ENCODE measurements around the gene ANXA2.

DNA sequence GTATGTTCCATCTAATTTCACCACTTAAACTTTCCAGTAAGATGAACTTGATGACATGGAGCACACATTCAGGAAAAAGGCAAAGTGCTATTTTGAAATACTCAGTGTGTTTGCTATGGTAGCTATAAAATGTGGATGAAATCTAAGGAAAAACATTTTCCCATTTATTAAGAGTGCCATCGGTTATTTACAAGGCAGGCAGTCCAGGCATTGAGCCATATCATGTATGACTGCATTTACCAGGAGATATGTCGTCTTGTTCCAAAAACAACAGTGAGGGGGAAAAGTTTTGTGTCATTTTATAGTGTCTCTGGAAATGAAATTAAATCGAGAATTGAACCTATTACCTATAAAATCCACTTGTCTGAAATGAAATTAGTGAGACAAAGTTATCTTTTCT lies 13.7 kb downstream of the ANXA2 start:
- no peak for TF ChIP-seq EZH2 (IDR thresholded peaks at IDR 0.05; ENCODE audit: low read length, unreplicated experiment)
- TF ChIP-seq, protein P1, sequence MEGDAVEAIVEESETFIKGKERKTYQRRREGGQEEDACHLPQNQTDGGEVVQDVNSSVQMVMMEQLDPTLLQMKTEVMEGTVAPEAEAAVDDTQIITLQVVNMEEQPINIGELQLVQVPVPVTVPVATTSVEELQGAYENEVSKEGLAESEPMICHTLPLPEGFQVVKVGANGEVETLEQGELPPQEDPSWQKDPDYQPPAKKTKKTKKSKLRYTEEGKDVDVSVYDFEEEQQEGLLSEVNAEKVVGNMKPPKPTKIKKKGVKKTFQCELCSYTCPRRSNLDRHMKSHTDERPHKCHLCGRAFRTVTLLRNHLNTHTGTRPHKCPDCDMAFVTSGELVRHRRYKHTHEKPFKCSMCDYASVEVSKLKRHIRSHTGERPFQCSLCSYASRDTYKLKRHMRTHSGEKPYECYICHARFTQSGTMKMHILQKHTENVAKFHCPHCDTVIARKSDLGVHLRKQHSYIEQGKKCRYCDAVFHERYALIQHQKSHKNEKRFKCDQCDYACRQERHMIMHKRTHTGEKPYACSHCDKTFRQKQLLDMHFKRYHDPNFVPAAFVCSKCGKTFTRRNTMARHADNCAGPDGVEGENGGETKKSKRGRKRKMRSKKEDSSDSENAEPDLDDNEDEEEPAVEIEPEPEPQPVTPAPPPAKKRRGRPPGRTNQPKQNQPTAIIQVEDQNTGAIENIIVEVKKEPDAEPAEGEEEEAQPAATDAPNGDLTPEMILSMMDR (conservative IDR thresholded peaks at IDR 0.05; ENCODE audit: low read depth, low read length), result no peak
- no peak for TF ChIP-seq EZH2phosphoT487 (IDR thresholded peaks at IDR 0.05; ENCODE audit: borderline replicate concordance, low read length)
